Activated T-cell treated with anti-CD3 and anti-CD28 coated beads, Interleukin-2, amount 50 U/mL, for 48 hours (primary cell): ENCODE results near the gene SOCS7.

Experiments used
- DNase-seq, 2 experiments: peaks; one replicate each; pipeline ENCODE4 v3.0.0-alpha.2; 2020

The SOCS7 gene

DNA sequence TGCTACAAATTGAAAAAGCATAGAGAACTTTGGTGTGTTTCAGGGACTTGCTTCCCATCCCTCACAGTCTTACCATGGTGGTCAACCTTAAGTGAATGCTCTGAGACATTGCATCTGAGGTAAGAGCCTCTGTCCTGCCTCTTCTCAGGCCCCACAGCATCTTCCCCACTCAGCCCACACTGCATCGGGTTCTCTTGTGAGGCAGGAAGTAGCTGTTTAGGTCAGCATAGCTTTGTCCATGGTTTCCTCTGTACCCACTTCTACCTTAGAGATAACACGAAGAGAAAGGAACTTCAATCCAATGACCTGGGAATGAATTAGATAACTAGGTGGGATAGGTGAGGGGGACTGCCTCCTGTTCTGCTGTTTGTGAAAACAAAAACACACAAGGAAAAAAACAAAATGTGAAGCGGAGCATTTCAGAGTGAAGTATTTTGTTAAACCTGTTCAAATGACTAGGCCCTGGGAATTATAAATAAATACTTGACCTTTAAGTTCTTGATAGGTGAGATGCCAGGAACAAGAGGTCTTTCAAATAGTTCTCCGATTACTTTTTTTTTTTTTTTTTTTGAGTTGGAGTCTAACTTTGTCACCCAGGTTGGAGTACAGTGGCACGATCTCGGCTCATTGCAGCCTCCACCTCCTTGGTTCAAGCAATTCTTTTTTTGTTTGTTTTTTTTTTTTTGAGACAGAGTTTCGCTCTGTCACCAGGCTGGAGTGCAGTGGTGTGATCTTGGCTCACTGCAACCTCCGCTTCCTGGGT, 17.7 kb downstream of the SOCS7 start:
- no peak for DNase-seq

DNA sequence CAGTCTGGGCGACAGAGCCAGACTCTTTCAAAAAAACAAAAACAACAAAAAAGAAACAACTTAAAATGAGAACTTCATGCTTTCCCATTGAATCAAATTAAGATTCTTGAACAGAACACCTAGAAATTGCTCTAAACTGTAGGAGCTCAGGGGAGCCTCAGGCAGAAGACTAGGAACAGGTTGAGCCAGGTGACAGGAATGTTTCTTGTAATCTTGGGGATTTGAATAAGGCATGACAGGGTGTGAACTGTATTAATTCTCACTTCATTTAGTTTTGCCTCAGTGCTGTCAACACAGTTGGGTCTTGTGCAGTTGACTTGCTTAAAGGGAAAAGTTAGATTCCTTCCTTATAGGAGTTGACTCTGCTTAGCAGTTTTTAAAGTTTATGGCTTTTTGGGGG, 27.8 kb downstream of the SOCS7 start:
- no peak for DNase-seq

- DNase-seq = no peak
These were observed 43.4 kb downstream of the SOCS7 start for GRCh38 chr17:38395090-38395489.

DNA sequence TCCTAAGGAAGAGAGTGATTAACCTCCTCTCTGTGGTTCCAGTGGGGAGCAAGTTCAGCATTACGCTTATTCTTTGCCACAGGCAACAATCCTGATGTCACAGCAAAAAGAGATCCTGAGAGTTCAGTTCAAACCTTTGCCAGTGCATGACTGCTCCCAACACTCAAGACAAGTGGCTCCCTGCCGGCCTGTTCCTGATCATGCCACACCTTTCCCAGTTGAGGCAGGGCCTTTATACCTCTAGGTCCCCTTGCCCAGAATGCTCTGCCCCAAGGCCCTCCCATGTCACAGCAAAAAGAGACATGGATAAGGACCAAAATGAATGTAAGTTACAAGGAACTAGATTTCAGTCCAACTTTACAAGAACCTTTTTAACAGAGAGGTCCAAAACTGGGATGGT, 45.6 kb downstream of the SOCS7 start:
- no peak for DNase-seq

GRCh38 chr17:38400286-38400685, 48.6 kb downstream of the SOCS7 start:
- DNase-seq = no peak

DNA sequence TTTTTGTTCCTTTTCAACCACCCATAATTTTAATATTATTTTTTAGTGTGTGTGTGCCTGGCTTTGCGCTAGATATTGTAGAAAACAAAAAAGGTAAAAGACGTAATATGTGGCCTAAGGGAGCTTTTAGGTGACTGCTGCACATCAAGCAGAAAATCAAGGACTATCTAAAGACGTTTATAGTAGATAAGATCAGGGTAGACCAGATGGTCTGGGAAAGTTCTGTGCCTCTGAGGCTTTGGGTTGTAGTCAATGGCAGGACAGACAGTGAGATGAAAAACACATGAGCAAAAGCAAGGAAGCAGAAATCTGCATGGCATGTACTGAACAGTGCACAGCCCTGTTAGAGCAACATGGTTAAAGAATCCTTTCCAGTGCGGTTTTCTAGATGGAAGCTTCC, 49.8 kb downstream of the SOCS7 start:
- DNase-seq = no peak

GRCh38 chr17:38402897-38403296, 51.3 kb downstream of the SOCS7 start:
- DNase-seq = no peak

GRCh38 chr17:38403491-38403890, 51.8 kb downstream of the SOCS7 start:
- DNase-seq = no peak

GRCh38 chr17:38404174-38404943, 52.7 kb downstream of the SOCS7 start:
- DNase-seq = no peak

DNA sequence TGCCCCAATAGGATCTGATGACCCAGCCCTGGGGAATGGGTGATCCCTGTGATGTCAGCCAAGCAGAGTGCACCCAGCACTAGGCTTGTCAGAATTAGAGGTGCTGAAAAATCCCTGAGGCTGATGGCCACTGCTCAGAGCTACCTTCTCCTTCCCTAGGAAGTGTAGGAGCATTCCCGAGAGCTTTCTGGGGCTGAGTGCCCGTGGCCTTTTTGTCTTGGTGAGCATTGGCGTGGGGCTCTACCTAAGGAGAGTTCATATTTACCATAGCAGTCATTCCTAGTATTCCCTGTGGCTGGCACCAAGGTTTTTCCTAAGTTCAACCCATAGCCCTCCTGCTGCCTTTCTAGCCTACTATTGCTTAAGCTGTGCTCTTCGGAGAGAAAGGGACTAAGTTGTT, 54.0 kb downstream of the SOCS7 start:
- no peak for DNase-seq

GRCh38 chr17:38410201-38410600, 58.6 kb downstream of the SOCS7 start:
- no peak for DNase-seq

DNA sequence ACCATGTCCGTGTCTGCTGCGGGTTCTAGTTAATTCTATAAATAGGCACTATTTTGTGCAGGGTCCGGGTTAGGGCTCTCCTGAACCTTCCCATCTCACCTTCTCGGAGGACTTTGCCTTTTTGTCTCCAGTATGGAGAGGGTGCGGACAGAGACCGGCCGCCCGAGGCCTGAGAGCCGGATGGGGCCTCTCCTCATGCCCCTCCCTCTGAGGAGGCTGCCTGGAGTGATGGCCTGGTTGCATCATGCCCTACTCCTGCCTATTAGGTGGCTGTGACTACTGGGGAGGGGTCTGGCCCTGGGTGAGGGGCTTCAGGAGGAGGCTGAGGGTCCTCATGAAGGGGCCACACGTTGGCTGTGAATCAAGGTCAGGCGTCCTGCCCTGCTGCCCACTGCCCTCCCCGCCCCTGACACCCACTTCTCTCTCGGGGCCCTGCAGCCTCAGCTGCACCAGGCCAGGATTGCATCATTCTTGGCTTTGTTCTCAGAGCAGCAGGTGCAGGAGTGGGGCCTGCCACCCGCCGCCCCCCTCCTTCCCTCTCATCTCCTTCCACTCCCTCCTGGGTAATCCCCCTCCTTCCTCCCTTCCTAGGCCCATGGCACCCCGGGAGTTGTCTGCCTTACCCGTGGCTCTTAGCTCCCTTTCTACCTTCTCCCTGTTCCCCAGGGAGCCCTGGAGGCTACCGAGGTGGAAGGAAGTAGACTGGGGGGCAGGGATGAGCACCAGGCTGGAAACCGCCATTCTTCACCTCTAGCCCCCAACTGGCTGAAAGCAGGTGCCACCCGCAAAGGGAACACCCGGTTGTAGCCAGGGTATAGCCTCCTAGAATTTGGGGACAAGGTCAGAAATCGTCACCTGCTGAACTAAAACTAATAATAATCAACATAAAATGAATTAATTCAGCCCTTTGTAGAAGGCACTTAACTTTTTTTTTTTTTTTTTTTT, 63.9 kb downstream of the SOCS7 start:
- DNase-seq = peak; percentile 41 to 48

- DNase-seq = no peak
These were observed 65.2 kb downstream of the SOCS7 start for GRCh38 chr17:38416840-38417209.

GRCh38 chr17:38417210-38417951, 65.7 kb downstream of the SOCS7 start:
- DNase-seq = no peak

GRCh38 chr17:38418062-38418692, 66.5 kb downstream of the SOCS7 start:
- DNase-seq = no peak

DNA sequence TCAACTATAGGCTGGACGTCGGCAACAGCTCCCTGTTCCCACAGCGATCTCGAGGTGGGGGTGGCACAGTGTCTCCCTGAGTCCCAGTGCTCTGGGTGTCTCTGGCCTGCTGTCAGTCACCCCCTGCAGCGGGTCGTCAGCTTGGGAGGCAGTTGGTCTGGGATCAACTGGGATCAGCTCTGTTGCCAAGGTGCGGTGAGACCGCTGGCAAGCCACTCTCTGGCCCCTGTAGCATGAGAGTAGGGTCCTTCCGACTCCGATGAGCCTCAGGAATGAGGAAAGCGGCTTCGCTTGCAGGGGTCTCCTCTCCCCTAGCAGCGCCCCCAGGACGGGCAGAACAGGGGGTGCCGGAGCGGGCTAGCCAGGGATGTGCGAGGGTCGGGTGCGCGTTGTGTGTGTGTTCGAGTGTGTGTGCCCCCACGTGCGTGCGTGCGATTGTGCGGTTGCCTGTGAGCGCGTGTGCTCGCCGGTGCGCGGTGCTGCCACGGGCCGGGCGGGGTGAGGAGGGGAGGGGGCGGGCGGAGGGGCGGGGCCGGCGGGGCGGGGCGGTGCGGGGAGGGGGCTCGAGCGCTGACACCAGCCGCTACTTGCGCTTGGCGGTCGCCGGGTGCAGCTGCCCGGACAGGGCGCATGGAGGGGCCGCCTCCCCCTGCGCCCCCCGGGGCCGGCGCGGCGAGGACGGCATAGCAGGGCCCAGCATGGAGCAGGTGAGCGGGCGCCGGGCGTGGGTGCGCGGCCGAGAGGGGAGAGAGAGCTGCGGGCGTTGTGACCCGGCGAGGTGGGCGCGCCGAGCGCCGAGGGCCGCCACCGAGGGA, 67.3 kb downstream of the SOCS7 start:
- DNase-seq = no peak

DNA sequence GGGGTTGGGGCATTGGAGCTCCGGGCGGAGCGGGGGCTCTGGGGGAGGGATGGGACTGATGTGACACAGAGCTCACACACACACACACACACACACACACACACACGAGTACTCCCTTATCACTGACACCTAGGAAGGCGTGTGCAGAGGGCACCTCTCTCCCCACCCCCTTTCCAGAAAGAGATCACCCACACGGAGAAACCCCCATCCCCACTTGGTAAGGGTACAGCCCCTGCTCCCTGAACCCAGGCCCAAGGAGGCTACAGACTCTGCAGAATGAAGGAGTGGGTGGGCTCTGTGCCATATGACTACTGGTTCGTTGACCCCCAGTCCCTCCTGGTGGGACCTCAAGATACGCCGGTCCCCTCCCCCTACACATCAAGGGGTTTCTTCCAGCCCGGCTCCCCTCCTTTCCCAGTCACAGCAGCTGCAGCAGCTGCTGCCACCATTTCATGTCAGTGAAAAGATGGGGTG, 67.9 kb downstream of the SOCS7 start:
- DNase-seq = no peak

DNA sequence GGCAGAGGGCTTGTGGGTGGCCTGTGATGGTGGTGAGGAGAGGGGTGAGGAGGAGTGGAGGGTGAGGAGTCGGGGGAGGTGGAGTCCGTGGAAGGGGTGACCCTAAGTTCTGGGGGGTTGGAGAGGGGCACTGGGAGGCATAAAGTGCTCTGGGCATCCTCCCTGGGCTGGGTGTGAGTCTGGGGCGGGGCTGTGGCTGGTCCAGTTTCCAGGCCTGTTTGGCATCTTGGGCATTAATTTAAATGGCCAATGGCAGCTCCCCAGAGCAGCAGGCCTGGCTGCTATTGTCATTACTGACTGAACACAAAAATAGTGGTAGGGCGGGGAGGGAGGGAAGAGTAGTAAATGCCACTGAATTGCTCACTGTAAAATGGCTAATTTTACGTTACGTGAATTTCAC, 68.9 kb downstream of the SOCS7 start:
- DNase-seq = no peak

DNA sequence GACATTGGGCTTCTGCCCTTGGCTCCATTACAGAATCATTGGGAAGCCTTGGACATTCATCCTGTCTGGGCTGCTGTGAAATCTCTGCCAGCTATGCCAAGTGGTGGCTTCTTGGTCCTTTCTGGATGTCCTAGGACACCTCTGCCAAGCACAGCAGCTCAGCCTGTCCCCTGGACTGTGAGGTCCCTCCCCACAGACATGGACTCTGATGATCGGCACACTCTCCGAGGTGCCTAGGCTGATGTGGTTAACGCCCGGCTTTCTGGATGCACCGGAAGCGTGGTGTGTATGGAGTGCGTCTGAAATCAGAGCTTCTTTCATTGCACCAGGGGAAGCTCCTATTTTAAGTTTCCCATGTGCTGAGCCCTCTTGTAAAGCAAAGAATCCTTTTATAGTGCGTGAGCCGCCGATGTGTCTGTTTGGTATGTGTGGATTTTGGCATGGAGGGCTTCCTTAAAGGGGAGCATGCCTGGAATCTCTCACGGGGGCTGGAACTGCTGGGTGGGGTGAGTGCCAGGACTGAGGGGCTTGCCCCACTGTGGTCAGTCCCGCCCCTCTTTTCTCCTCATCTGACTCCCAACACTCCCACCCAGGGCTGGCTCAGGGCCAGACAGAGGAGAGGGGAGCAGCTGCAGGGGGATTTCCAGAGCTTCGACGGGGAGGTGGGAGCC, 69.7 kb downstream of the SOCS7 start:
- DNase-seq = no peak
